ENCODE data around the gene HMX3.

The HMX3 gene

DNA sequence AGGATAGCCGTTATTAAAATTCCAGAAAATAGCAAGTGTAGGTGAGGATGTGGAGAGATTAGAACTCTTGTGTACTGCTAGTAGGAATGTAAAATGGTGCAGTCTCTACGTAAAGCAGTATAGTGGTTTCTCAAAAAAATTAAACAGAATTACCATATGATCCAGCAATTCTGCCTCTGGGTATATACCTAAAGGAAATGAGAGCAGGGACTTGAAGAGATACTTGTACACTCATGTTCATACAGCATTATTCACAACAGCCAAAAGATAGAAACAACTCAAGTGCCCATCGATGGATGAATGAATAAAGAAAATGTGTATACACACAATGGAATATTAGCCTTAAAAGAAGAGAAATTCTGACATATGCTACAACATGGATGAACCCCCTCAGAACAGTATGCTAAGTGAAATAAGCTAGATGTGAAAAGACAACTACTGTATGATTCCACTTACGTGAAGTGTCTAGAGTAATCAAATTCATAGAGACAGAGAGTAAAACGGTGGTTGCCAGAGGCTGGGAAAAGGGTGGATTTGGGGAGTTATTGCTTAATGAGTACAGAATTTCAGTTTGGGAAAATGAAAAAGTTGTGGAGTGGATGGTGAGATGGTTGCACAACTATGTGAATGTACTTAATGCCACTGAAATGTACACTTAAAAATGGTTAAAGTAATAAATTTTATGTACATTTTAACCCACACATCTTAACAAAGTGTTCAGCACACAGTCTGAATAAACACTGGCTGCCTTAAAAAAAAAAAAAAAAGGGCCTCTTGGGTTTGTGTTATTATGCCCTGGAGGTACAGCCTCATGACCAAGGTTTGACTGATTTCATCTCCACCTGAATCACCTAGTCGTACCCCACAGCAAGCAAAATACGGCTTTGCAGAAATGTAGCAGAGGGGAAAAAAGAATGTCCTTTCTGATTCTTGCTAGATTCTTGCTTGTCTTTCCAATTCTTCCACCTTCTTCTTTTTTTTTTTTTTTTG, 44.6 kb downstream of the HMX3 start:
- no peak for DNase-seq

DNA sequence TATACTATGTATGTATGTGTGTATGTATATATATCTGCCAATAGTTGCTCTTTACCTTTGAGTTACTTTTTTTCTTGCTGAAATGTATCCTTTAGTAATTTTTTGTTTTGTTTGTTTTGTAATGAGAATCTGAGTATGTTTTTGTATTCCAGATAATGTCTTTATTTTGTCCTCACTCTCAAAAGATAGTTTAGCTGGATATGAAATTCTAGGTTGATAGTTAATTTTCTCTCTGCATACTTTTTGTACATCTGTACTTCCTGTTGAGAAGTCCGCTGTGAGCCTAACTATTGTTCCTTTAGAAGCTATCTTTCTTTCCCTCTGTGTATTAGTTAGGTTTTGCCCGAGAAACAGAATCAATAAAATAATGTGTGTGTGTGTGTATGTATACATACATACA, 48.0 kb downstream of the HMX3 start:
- DNase-seq: no peak

DNA sequence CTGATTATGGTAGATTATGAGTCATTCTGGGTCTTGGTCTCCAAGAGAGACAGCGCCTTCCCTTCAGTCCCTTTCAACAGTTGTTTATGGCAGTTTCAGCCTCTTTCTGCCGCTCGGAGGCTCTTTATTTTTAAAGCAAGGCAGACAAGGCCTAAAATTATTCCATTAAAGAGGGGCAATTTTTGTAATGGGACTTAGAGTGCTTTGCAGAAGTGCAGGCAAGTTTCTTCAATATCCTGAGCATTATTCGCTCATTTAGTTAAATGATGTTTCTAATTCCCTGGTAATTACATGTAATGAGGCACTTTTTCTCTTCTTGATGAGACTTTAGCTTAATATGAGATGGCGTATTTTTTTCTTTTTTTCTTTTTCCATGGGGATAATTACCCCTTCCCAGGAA, 52.0 kb downstream of the HMX3 start:
- DNase-seq: no peak

Data from fibroblast of upper back skin (primary cell).